ENCODE data around the gene GRHPR. TPM values are rescaled to one million over a fixed set of nuclear protein-coding genes. Genes with fewer than 3 reads are reported as not detected.

The GRHPR gene
- total and polyA plus RNA-seq, 4 donors: 125 to 524 (median 294) TPM

- H3K27me3 ChIP-seq (ENCODE audit: control insufficient read depth in 4 of 4, insufficient read depth in 4 of 4, low read length in 3 of 4): no peaks in the 10 kb centered on the region
- no peak overlapping the region for H3K27ac ChIP-seq (ENCODE audit: low read depth in 1 of 2, low read length in 2 of 2)
- no peaks in the 10 kb centered on the region for H3K9me3 ChIP-seq (ENCODE audit: control insufficient read depth in 4 of 4, low read length in 3 of 4)
- H3K36me3 ChIP-seq (ENCODE audit: control insufficient read depth in 4 of 4, insufficient read depth in 3 of 4, low read depth in 1 of 4, low read length in 3 of 4): no peaks in the 10 kb centered on the region
- DNase-seq (ENCODE audit: low spot score): no peak
- TF ChIP-seq SP1 (IDR thresholded peaks at IDR 0.05) (no peak), HNF4A (conservative IDR thresholded peaks at IDR 0.05) (no peak), EGR1 (IDR thresholded peaks at IDR 0.05; ENCODE audit: low read depth in 2 of 2) (no peak), GABPA (IDR thresholded peaks at IDR 0.05 in 1 of 2, conservative IDR thresholded peaks at IDR 0.05 in 1 of 2) (no peak), HNF4G (IDR thresholded peaks at IDR 0.05) (no peak), FOXA1 (IDR thresholded peaks at IDR 0.05) (no peak), TAF1 (conservative IDR thresholded peaks at IDR 0.05) (no peak), RAD21 (IDR thresholded peaks at IDR 0.05) (no peak), ATF3 (IDR thresholded peaks at IDR 0.05) (no peak), YY1 (IDR thresholded peaks at IDR 0.05) (no peak), NR2F2 (IDR thresholded peaks at IDR 0.05) (no peak), RXRA (IDR thresholded peaks at IDR 0.05) (no peak)
- TF ChIP-seq, protein P1, sequence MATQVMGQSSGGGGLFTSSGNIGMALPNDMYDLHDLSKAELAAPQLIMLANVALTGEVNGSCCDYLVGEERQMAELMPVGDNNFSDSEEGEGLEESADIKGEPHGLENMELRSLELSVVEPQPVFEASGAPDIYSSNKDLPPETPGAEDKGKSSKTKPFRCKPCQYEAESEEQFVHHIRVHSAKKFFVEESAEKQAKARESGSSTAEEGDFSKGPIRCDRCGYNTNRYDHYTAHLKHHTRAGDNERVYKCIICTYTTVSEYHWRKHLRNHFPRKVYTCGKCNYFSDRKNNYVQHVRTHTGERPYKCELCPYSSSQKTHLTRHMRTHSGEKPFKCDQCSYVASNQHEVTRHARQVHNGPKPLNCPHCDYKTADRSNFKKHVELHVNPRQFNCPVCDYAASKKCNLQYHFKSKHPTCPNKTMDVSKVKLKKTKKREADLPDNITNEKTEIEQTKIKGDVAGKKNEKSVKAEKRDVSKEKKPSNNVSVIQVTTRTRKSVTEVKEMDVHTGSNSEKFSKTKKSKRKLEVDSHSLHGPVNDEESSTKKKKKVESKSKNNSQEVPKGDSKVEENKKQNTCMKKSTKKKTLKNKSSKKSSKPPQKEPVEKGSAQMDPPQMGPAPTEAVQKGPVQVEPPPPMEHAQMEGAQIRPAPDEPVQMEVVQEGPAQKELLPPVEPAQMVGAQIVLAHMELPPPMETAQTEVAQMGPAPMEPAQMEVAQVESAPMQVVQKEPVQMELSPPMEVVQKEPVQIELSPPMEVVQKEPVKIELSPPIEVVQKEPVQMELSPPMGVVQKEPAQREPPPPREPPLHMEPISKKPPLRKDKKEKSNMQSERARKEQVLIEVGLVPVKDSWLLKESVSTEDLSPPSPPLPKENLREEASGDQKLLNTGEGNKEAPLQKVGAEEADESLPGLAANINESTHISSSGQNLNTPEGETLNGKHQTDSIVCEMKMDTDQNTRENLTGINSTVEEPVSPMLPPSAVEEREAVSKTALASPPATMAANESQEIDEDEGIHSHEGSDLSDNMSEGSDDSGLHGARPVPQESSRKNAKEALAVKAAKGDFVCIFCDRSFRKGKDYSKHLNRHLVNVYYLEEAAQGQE (IDR thresholded peaks at IDR 0.05): no peak
- TF ChIP-seq, protein P2, sequence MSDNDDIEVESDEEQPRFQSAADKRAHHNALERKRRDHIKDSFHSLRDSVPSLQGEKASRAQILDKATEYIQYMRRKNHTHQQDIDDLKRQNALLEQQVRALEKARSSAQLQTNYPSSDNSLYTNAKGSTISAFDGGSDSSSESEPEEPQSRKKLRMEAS (IDR thresholded peaks at IDR 0.05): no peak
- TF ChIP-seq, protein P3, sequence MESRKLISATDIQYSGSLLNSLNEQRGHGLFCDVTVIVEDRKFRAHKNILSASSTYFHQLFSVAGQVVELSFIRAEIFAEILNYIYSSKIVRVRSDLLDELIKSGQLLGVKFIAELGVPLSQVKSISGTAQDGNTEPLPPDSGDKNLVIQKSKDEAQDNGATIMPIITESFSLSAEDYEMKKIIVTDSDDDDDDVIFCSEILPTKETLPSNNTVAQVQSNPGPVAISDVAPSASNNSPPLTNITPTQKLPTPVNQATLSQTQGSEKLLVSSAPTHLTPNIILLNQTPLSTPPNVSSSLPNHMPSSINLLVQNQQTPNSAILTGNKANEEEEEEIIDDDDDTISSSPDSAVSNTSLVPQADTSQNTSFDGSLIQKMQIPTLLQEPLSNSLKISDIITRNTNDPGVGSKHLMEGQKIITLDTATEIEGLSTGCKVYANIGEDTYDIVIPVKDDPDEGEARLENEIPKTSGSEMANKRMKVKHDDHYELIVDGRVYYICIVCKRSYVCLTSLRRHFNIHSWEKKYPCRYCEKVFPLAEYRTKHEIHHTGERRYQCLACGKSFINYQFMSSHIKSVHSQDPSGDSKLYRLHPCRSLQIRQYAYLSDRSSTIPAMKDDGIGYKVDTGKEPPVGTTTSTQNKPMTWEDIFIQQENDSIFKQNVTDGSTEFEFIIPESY (IDR thresholded peaks at IDR 0.05): no peak
- H3K9ac ChIP-seq (ENCODE audit: low read depth in 1 of 2, low read length in 2 of 2): no peak overlapping the region
- WGBS: 88% methylated on average over 6 of the region's 6 CpGs
- no peak overlapping the region for H3K4me3 ChIP-seq (ENCODE audit: low read depth in 1 of 3, low read length in 3 of 3)
- H3K4me1 ChIP-seq (ENCODE audit: control insufficient read depth in 4 of 4, insufficient read depth in 4 of 4, low read length in 3 of 4): no peaks in the 10 kb centered on the region
These were observed 47.6 kb upstream of the GRHPR start for GRCh38 chr9:37374892-37375291.

DNA sequence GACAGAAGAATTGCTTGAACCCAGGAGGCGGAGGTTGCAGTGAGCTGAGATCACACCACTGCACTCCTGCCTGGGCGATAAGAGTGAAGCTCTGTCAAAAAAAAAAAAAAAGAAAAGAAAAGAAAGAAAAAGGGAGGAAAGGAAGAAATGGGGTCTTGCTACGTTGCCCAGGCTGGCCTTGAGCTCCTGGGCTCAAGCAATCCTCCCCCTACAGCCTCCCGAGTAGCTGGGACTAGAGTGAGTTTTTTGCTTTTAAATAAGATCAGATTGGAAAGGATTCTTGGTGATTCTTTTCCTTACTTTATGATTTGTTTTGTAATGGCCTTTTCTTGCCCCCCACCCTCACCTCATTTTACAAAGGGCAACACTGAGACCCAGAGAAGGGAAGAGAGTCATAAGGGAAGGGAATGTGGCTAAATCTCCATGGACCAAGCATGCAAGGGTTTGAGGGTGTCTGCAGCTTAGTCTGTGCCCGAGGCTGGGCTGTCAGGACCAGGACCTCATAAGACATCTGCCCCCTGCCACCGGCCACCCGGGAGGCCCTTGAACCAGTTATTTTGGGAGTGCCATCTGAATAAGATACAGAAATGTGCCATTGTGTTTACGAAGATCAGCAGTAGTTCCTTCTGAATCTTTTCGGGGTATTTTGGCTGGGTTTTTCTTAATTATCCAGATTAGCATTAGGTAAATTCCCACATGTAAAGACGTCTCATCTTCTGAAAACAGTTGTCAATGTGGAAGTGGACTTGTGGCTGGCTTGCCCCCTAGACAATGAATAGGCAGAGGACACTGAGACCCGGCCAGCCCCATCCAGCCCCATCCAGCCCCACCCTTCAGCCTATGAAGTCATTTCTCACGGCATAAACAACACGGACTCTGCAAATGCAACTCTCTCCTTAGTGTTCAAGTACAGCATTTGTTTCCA is 44.5 kb upstream of the GRHPR start:
- 86% methylated on average over 13 of the region's 13 CpGs for WGBS
- Histone ChIP-seq H3K4me3 (ENCODE audit: low read depth in 1 of 3, low read length in 3 of 3) (no peak overlapping the region), H3K27me3 (ENCODE audit: control insufficient read depth in 4 of 4, insufficient read depth in 4 of 4, low read length in 3 of 4) (no peaks in the 10 kb centered on the region), H3K9ac (ENCODE audit: low read depth in 1 of 2, low read length in 2 of 2) (no peak overlapping the region), H3K4me1 (ENCODE audit: control insufficient read depth in 4 of 4, insufficient read depth in 4 of 4, low read length in 3 of 4) (no peaks in the 10 kb centered on the region), H3K36me3 (ENCODE audit: control insufficient read depth in 4 of 4, insufficient read depth in 3 of 4, low read depth in 1 of 4, low read length in 3 of 4) (no peaks in the 10 kb centered on the region), H3K27ac (ENCODE audit: low read depth in 1 of 2, low read length in 2 of 2) (no peak overlapping the region), H3K9me3 (ENCODE audit: control insufficient read depth in 4 of 4, low read length in 3 of 4) (peaks cover 0 to 2% (median 0%) of the 10 kb centered on the region in 4 donors)
- DNase-seq (ENCODE audit: low spot score): no peak
- TF ChIP-seq GABPA (IDR thresholded peaks at IDR 0.05 in 1 of 2, conservative IDR thresholded peaks at IDR 0.05 in 1 of 2) (no peak), TAF1 (conservative IDR thresholded peaks at IDR 0.05) (no peak), RAD21 (IDR thresholded peaks at IDR 0.05) (no peak), NR2F2 (IDR thresholded peaks at IDR 0.05) (no peak), HNF4G (IDR thresholded peaks at IDR 0.05) (no peak), EGR1 (IDR thresholded peaks at IDR 0.05; ENCODE audit: low read depth in 2 of 2) (no peak), CTCF (IDR thresholded peaks at IDR 0.05; ENCODE audit: low read depth, low read length, missing input control) (no peak), SP1 (IDR thresholded peaks at IDR 0.05) (no peak), FOXA1 (IDR thresholded peaks at IDR 0.05) (no peak), YY1 (IDR thresholded peaks at IDR 0.05) (no peak), JUND (IDR thresholded peaks at IDR 0.05) (no peak), RXRA (IDR thresholded peaks at IDR 0.05) (no peak)
- TF ChIP-seq, protein P2 (IDR thresholded peaks at IDR 0.05): no peak
- TF ChIP-seq, protein P3 (IDR thresholded peaks at IDR 0.05): no peak

Data from liver (tissue), 9 donors.